A549 (cell line): ENCODE measurements around the gene BRMS1. TPM values are rescaled to one million over a fixed set of nuclear protein-coding genes. Genes with fewer than 3 reads are reported as not detected.

Source experiments
- ATAC-seq, 2 experiments: fragments of 200-7000 bp in 1 of 2; fragments of >200 bp in 1 of 2; cut with Nextera tagmentation in 1 of 2; cut with Tn5 transposase in 1 of 2; 3 replicates each; pipeline versions ENCODE4 v1.8.0 to v1.9.1; 2018 to 2020; ENCODE audit warnings: mild to moderate bottlenecking in 1 of 2, moderate library complexity in 1 of 2
- CTCF ChIA-PET: fragments of 300-600 bp; sonication (Branson Sonifier 250); formaldehyde crosslinking; extraction: SDS; loops from one replicate; lab custom pipeline; 2021; ENCODE audit warnings: antibody characterized with exemption, inconsistent platforms; lab: Yijun Ruan, JAX
- POLR2A ChIA-PET: fragments of 350-600 bp; formaldehyde crosslinking; extraction: SDS; loops from one replicate; lab custom pipeline; 2021; ENCODE audit warnings: antibody characterized with exemption, inconsistent platforms; lab: Yijun Ruan, JAX
- DNase-seq, 2 experiments: peaks; one replicate each; pipeline versions ENCODE4 v3.0.0 to v3.0.0-alpha.2; 2011 to 2016; ENCODE audit warnings: low read depth in 1 of 2, low spot score in 1 of 2
- FAIRE-seq: peaks from 2 replicates; lab custom pipeline; 2011; peaks lifted over from hg19 to GRCh38; lab: Jason Lieb, UNC
- H3K27ac ChIP-seq, 2 experiments: fragments of >200 bp; sonication (Bioruptor Twin); formaldehyde crosslinking; 3 replicates each; pipeline ENCODE4 v1.5.1; 2016 to 2017
- H3K4me1 ChIP-seq: fragments of >200 bp; sonication (Bioruptor Twin); formaldehyde crosslinking; 3 replicates; pipeline ENCODE4 v1.6.1; 2016
- H3K4me2 ChIP-seq: fragments of >200 bp; sonication (Bioruptor Twin); formaldehyde crosslinking; 3 replicates; pipeline ENCODE4 v1.6.1; 2016
- H3K4me3 ChIP-seq: fragments of >200 bp; sonication (Bioruptor Twin); formaldehyde crosslinking; 3 replicates; pipeline ENCODE4 v1.5.1; 2016
- H3K9me3 ChIP-seq: fragments of >200 bp; sonication (Bioruptor Twin); formaldehyde crosslinking; 3 replicates; pipeline ENCODE4 v1.6.1; 2016
- BCL3 ChIP-seq: fragments of >200 bp; sonication (Bioruptor Twin); formaldehyde crosslinking; IDR thresholded peaks from 3 replicates; pipeline ENCODE4 v1.6.1; 2016
- BHLHE40 ChIP-seq: IDR thresholded peaks from 2 replicates; pipeline ENCODE4 v1.6.1; 2012; ENCODE audit warnings: low read depth, low read length, inconsistent platforms
- CBX2 ChIP-seq: fragments of 200-600 bp; sonication (generic); IDR thresholded peaks from 2 replicates; pipeline ENCODE4 v1.6.1; 2016; ENCODE audit warnings: low read depth, mild to moderate bottlenecking, borderline replicate concordance
- CEBPB ChIP-seq, 2 experiments: fragments of >200 bp in 1 of 2; sonication (Bioruptor Twin) in 1 of 2; formaldehyde crosslinking in 1 of 2; IDR thresholded peaks; 2 replicates each; pipeline ENCODE4 v1.6.1; 2012 to 2016
- CHD4 ChIP-seq: fragments of 200-600 bp; sonication (generic); IDR thresholded peaks from 2 replicates; pipeline ENCODE4 v1.6.1; 2016; ENCODE audit warnings: antibody characterized with exemption, mild to moderate bottlenecking, borderline replicate concordance
- EHF ChIP-seq: fragments of 250-450 bp; sonication (Bioruptor Pico); IDR thresholded peaks from 2 replicates; pipeline ENCODE4 v1.5.0; 2020; ENCODE audit warnings: mild to moderate bottlenecking
- EHMT2 ChIP-seq: fragments of 200-600 bp; sonication (generic); IDR thresholded peaks from 2 replicates; pipeline ENCODE4 v1.6.1; 2016; ENCODE audit warnings: antibody characterized with exemption, low read depth, mild to moderate bottlenecking, moderate library complexity
- ESRRA ChIP-seq: fragments of 150-350 bp; IDR thresholded peaks from 2 replicates; pipeline ENCODE4 v1.6.1; 2014; ENCODE audit warnings: mild to moderate bottlenecking, low read length, borderline replicate concordance
- FOSB ChIP-seq: fragments of 250-450 bp; sonication (Bioruptor Pico); IDR thresholded peaks from 2 replicates; pipeline ENCODE4 v1.5.0; 2020; ENCODE audit warnings: mild to moderate bottlenecking, moderate library complexity
- FOSL2 ChIP-seq, 2 experiments: fragments of 450-650 bp in 1 of 2; fragments of >200 bp in 1 of 2; sonication (Bioruptor Twin) in 1 of 2; formaldehyde crosslinking; IDR thresholded peaks; 2 replicates each; pipeline versions ENCODE4 v1.5.0 to v1.6.1; 2016 to 2020; ENCODE audit warnings: mild to moderate bottlenecking in 1 of 2, moderate library complexity in 1 of 2
- FOXS1 ChIP-seq: fragments of 250-450 bp; sonication (Bioruptor Pico); IDR thresholded peaks from 2 replicates; pipeline ENCODE4 v1.5.0; 2020; ENCODE audit warnings: mild to moderate bottlenecking, moderate library complexity
- GATA3 ChIP-seq: IDR thresholded peaks from 2 replicates; pipeline ENCODE4 v1.6.1; 2012; ENCODE audit warnings: borderline replicate concordance
- HDAC2 ChIP-seq: fragments of 200-600 bp; sonication (generic); IDR thresholded peaks from 2 replicates; pipeline ENCODE4 v1.6.1; 2016
- HEYL ChIP-seq: fragments of 250-450 bp; sonication (Bioruptor Pico); IDR thresholded peaks from 2 replicates; pipeline ENCODE4 v1.8.0; 2021; ENCODE audit warnings: mild to moderate bottlenecking, moderate library complexity
- HOXA7 ChIP-seq: fragments of 250-450 bp; sonication (Bioruptor Pico); IDR thresholded peaks from 2 replicates; pipeline ENCODE4 v1.5.0; 2020; ENCODE audit warnings: mild to moderate bottlenecking, moderate library complexity
- JUNB ChIP-seq: fragments of >200 bp; sonication (Bioruptor Twin); formaldehyde crosslinking; IDR thresholded peaks from 2 replicates; pipeline ENCODE4 v1.6.1; 2016
- KDM1A ChIP-seq: fragments of 200-600 bp; sonication (generic); IDR thresholded peaks from 2 replicates; pipeline ENCODE4 v1.6.1; 2016; ENCODE audit warnings: low read depth, mild to moderate bottlenecking
- MAFK ChIP-seq: fragments of 450-650 bp; IDR thresholded peaks from 2 replicates; pipeline ENCODE4 v1.6.1; 2014; ENCODE audit not compliant: partially characterized antibody
- MAZ ChIP-seq: fragments of 150-350 bp; IDR thresholded peaks from 2 replicates; pipeline ENCODE4 v1.6.1; 2014; ENCODE audit warnings: antibody characterized with exemption, low read depth, low read length, borderline replicate concordance
- NFE2L2 ChIP-seq: fragments of 150-350 bp; conservative IDR thresholded peaks from 2 replicates; pipeline ENCODE4 v1.6.1; 2014; ENCODE audit warnings: low read length
- POLR2AphosphoS2 ChIP-seq: conservative IDR thresholded peaks from 2 replicates; pipeline ENCODE4 v1.6.1; 2012; ENCODE audit warnings: low read length, improper control_type of control experiment, inconsistent platforms
- RARB ChIP-seq: fragments of 250-450 bp; sonication (Bioruptor Pico); IDR thresholded peaks from 2 replicates; pipeline ENCODE4 v1.8.0; 2021; ENCODE audit warnings: mild to moderate bottlenecking, moderate library complexity
- RCOR1 ChIP-seq: fragments of 150-350 bp; IDR thresholded peaks from 2 replicates; pipeline ENCODE4 v1.6.1; 2014; ENCODE audit warnings: antibody characterized with exemption, low read length, low read depth
- SREBF2 ChIP-seq: fragments of 450-650 bp; IDR thresholded peaks from 2 replicates; pipeline ENCODE4 v1.6.1; 2014; ENCODE audit warnings: mild to moderate bottlenecking, moderate library complexity
- TFCP2L1 ChIP-seq: fragments of 250-450 bp; sonication (Bioruptor Pico); IDR thresholded peaks from 2 replicates; pipeline ENCODE4 v1.5.0; 2021; ENCODE audit warnings: mild to moderate bottlenecking
- TP53 ChIP-seq: fragments of 250-450 bp; sonication (Bioruptor Pico); IDR thresholded peaks from 2 replicates; pipeline ENCODE4 v1.5.0; 2021; ENCODE audit warnings: mild to moderate bottlenecking, moderate library complexity
- ZC3H11A ChIP-seq: fragments of 450-650 bp; IDR thresholded peaks from 2 replicates; pipeline ENCODE4 v1.6.1; 2014; ENCODE audit warnings: antibody characterized with exemption, mild to moderate bottlenecking
- ZFP36 ChIP-seq: fragments of 450-650 bp; IDR thresholded peaks from 2 replicates; pipeline ENCODE4 v1.6.1; 2014; ENCODE audit warnings: borderline replicate concordance; ENCODE audit not compliant: partially characterized antibody
- ZNF302 ChIP-seq: fragments of 250-450 bp; sonication (Bioruptor Pico); IDR thresholded peaks from 2 replicates; pipeline ENCODE4 v1.9.0; 2021; ENCODE audit warnings: inconsistent platforms, mild to moderate bottlenecking, moderate library complexity
- whole genome bisulfite sequencing: methylation state at CpG from one replicate; pipeline ENCODE4 v1.1.6; 2017; ENCODE audit errors: missing lambda C conversion rate; 5-methylcytosine and 5-hydroxymethylcytosine counted together
- polyA plus RNA-seq, 4 experiments: library from polyadenylated mRNA; depleted of rRNA in 3 of 4; stranded (reverse); fragments of >200 nt; fragmentation: RNase III in 1 of 4; extraction: RNeasy Plus Mini Kit Qiagen cat#74134 plus additional on column Dnase treatment in 1 of 4; gene quantifications; 2 replicates in 3 of 4; 3 replicates in 1 of 4; pipeline ENCODE4 v1.2.3, GENCODE V29; 2011 to 2017
- TF ChIP-seq, protein P1 (sequence below): fragments of 250-450 bp; sonication (Bioruptor Pico); IDR thresholded peaks from 2 replicates; pipeline ENCODE4 v1.5.0; 2021; ENCODE audit warnings: mild to moderate bottlenecking, moderate library complexity, borderline replicate concordance
- TF ChIP-seq, protein P2 (sequence below): IDR thresholded peaks from 2 replicates; pipeline ENCODE4 v1.6.1; 2012
- TF ChIP-seq, protein P3 (sequence below): fragments of >200 bp; sonication (Bioruptor Twin); formaldehyde crosslinking; IDR thresholded peaks from 2 replicates; pipeline ENCODE4 v1.6.1; 2016
- TF ChIP-seq, protein P4 (sequence below): fragments of 450-650 bp; IDR thresholded peaks from 2 replicates; pipeline ENCODE4 v1.6.1; 2014; ENCODE audit warnings: antibody characterized with exemption
- TF ChIP-seq, protein P5 (sequence below): fragments of >200 bp; sonication (Bioruptor Twin); formaldehyde crosslinking; IDR thresholded peaks from 3 replicates; pipeline ENCODE4 v1.5.1; 2016

BRMS1 gene
- polyA plus RNA-seq, 2 of the 4 experiments (the other 2 are of a cell fraction): 56.2 to 90.8 TPM

DNA sequence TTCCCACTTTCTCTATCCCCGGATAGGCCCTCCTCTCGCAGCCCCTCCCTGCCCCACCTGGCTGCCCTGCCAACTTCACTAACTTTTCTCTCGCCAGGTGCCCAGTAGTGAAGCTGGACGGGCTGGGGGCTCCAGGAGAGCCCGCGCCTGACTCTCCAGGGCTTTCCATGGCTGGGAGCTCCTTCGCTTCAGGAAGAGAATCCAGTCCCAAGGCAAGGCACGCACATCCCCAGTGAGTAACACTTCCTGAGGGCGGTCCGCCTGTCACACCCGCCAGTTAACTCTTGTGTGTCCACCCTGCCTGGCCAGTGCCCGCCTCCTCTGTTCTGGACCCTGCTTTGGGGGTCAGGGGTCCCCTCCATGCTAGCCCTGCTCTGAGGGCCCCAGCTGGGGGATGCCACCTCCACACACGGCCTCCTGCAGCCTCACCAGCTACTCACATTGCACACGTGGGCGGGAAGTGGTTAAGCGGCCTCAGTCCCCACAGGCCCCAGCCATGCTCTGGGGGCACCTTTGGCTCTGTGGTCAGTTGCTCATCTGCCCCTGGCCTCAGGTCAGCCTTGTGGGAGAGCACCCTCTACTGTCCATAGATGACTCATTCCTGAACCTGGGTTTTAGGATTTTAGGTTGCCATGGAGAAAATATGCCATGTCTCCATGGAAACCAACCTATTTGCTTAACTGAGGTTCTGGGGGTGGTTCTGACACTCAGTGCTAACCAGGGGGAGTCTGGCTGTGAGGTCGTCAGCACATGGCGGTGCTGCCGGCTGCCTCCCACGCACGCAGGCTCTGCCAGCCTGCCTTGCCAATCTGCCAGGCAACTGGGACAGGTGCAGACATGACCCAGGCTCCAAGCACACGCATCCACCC, 8.4 kb downstream of the BRMS1 start, which contains the start of gene RIN1:
Gene RIN1 (minus strand): TSS at position 201 of the 869 bp plus-strand sequence. CDS start 32 bp downstream, at position 169.
- H3K9me3 ChIP-seq: no peaks in the 10 kb centered on the region
- H3K4me2 ChIP-seq: peak within 1 kb of the TSS; percentile 92
- CTCF ChIA-PET: interaction anchor here (0.7 to 8.7 kb wide), 15 partner anchors 10 to 63 kb away, joined by 3 to 247 read pairs (median 4); partner anchors contain the start of genes B4GAT1, BRMS1, CD248 and TMEM151A
- peak; percentile 92 for FAIRE-seq
- ATAC-seq: peak; percentile 74 to 86
- peak within 1 kb of the TSS; percentile 83 to 97 for H3K27ac ChIP-seq
- H3K4me1 ChIP-seq: peaks cover 26% of the 10 kb centered on the region
- DNase-seq: peak; percentile 86 to 93
- 5% methylated on average over 20 of the region's 22 CpGs for WGBS
- POLR2A ChIA-PET: interaction anchor here (0.6 to 3.5 kb wide), 4 partner anchors 8 to 48 kb away, joined by 3 to 42 read pairs (median 8); partner anchors contain the start of genes BRMS1, CD248 and YIF1A
- H3K4me3 ChIP-seq: peak within 1 kb of the TSS; percentile 56
- TF ChIP-seq RCOR1: no peak
- TF ChIP-seq KDM1A: no peak
- TF ChIP-seq, protein P1, sequence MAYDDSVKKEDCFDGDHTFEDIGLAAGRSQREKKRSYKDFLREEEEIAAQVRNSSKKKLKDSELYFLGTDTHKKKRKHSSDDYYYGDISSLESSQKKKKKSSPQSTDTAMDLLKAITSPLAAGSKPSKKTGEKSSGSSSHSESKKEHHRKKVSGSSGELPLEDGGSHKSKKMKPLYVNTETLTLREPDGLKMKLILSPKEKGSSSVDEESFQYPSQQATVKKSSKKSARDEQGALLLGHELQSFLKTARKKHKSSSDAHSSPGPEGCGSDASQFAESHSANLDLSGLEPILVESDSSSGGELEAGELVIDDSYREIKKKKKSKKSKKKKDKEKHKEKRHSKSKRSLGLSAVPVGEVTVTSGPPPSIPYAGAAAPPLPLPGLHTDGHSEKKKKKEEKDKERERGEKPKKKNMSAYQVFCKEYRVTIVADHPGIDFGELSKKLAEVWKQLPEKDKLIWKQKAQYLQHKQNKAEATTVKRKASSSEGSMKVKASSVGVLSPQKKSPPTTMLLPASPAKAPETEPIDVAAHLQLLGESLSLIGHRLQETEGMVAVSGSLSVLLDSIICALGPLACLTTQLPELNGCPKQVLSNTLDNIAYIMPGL (CRISPR knock-in tag): no peak
- TF ChIP-seq ZNF302 (CRISPR knock-in tag): no peak
- no peak for TF ChIP-seq MAFK
- TF ChIP-seq, protein P2, sequence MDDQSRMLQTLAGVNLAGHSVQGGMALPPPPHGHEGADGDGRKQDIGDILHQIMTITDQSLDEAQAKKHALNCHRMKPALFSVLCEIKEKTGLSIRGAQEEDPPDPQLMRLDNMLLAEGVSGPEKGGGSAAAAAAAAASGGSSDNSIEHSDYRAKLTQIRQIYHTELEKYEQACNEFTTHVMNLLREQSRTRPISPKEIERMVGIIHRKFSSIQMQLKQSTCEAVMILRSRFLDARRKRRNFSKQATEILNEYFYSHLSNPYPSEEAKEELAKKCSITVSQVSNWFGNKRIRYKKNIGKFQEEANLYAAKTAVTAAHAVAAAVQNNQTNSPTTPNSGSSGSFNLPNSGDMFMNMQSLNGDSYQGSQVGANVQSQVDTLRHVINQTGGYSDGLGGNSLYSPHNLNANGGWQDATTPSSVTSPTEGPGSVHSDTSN: no peak
- 0 out of 3 replicates have a peak, but pooled peaks have one; percentile 8 for TF ChIP-seq BCL3
- TF ChIP-seq, protein P3, sequence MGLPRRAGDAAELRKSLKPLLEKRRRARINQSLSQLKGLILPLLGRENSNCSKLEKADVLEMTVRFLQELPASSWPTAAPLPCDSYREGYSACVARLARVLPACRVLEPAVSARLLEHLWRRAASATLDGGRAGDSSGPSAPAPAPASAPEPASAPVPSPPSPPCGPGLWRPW: no peak
- TF ChIP-seq ZFP36: no peak
- no peak for TF ChIP-seq CHD4
- no peak for TF ChIP-seq HEYL (CRISPR knock-in tag)
- TF ChIP-seq HOXA7: no peak
- no peak; the same call in 1 of the 2 replicates for TF ChIP-seq RARB
- peak; percentile 35; the same call in 1 of the 2 replicates for TF ChIP-seq GATA3
- TF ChIP-seq ESRRA: no peak
- TF ChIP-seq CEBPB (IDR thresholded peaks at IDR 0.05): peak in 1 of 2 experiments; percentile 8; a peak in 1 of 4 replicates
- TF ChIP-seq TFCP2L1: no peak; the same call in 1 of the 2 replicates
- TF ChIP-seq FOSL2 (IDR thresholded peaks at IDR 0.05): no peak
- TF ChIP-seq FOSL2 (CRISPR knock-in tag; IDR thresholded peaks at IDR 0.05): peak; percentile 88
- peak; percentile 48; the same call in 1 of the 2 replicates for TF ChIP-seq TP53 (CRISPR knock-in tag)
- TF ChIP-seq CBX2: no peak
- no peak for TF ChIP-seq SREBF2
- no peak for TF ChIP-seq FOSB
- no peak for TF ChIP-seq NFE2L2
- no peak for TF ChIP-seq FOXS1 (CRISPR knock-in tag)
- no peak for TF ChIP-seq POLR2AphosphoS2
- TF ChIP-seq HDAC2: no peak
- TF ChIP-seq JUNB: no peak; the same call in 1 of the 2 replicates
- TF ChIP-seq EHF (CRISPR knock-in tag): no peak
- TF ChIP-seq, protein P4, sequence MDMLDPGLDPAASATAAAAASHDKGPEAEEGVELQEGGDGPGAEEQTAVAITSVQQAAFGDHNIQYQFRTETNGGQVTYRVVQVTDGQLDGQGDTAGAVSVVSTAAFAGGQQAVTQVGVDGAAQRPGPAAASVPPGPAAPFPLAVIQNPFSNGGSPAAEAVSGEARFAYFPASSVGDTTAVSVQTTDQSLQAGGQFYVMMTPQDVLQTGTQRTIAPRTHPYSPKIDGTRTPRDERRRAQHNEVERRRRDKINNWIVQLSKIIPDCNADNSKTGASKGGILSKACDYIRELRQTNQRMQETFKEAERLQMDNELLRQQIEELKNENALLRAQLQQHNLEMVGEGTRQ: peak; percentile 11; the same call in 1 of the 2 replicates
- TF ChIP-seq BHLHE40: no peak
- no peak for TF ChIP-seq EHMT2
- TF ChIP-seq ZC3H11A: no peak
- TF ChIP-seq MAZ: no peak
- TF ChIP-seq, protein P5, sequence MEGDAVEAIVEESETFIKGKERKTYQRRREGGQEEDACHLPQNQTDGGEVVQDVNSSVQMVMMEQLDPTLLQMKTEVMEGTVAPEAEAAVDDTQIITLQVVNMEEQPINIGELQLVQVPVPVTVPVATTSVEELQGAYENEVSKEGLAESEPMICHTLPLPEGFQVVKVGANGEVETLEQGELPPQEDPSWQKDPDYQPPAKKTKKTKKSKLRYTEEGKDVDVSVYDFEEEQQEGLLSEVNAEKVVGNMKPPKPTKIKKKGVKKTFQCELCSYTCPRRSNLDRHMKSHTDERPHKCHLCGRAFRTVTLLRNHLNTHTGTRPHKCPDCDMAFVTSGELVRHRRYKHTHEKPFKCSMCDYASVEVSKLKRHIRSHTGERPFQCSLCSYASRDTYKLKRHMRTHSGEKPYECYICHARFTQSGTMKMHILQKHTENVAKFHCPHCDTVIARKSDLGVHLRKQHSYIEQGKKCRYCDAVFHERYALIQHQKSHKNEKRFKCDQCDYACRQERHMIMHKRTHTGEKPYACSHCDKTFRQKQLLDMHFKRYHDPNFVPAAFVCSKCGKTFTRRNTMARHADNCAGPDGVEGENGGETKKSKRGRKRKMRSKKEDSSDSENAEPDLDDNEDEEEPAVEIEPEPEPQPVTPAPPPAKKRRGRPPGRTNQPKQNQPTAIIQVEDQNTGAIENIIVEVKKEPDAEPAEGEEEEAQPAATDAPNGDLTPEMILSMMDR: peak; percentile 53
